Natural killer cell (primary cell): ENCODE results near the gene EEA1. TPM values are rescaled to one million over a fixed set of nuclear protein-coding genes. Genes with fewer than 3 reads are reported as not detected.

Experiments used
- ATAC-seq, 3 donors: fragments of 150-1000 bp in 2 of 3; fragments of 200-7000 bp in 1 of 3; cut with Tn5 transposase; 1 replicate in 1 of 3; 2 replicates in 2 of 3; pipeline ENCODE4 v1.10.0; 2021; ENCODE audit warnings: mild to moderate bottlenecking in 2 of 3, moderate library complexity in 2 of 3
- DNase-seq, 2 donors: peaks; one replicate each; pipeline versions ENCODE4 v3.0.0 to v3.0.0-alpha.2; 2013 to 2021; ENCODE audit warnings: mixed read lengths in 1 of 2
- H3K27ac ChIP-seq: one replicate; pipeline ENCODE4 v1.5.1; 2013; ENCODE audit warnings: mild to moderate bottlenecking, low read length
- H3K27me3 ChIP-seq: one replicate; pipeline ENCODE4 v1.6.1; 2013; ENCODE audit warnings: low read length; ENCODE audit not compliant: control insufficient read depth, insufficient read depth
- H3K36me3 ChIP-seq: one replicate; pipeline ENCODE4 v1.6.1; 2013; ENCODE audit warnings: low read length; ENCODE audit not compliant: control insufficient read depth, insufficient read depth
- H3K4me1 ChIP-seq: one replicate; pipeline ENCODE4 v1.6.1; 2013; ENCODE audit warnings: low read length; ENCODE audit not compliant: control insufficient read depth, insufficient read depth
- H3K4me3 ChIP-seq: one replicate; pipeline ENCODE4 v1.5.1; 2013; ENCODE audit warnings: low read length
- H3K9me3 ChIP-seq: one replicate; pipeline ENCODE4 v1.6.1; 2013; ENCODE audit warnings: low read length; ENCODE audit not compliant: control insufficient read depth, insufficient read depth
- H3K27ac Mint-ChIP-seq, 2 donors: one replicate each; pipeline ENCODE4 v1.8.0; 2022; ENCODE audit warnings: mild to moderate bottlenecking in 2 of 2, mixed read lengths in 2 of 2, moderate library complexity in 1 of 2
- H3K27me3 Mint-ChIP-seq, 2 donors: one replicate each; pipeline ENCODE4 v1.8.0; 2022; ENCODE audit warnings: low read depth in 2 of 2, mixed read lengths in 2 of 2
- H3K36me3 Mint-ChIP-seq: one replicate; pipeline ENCODE4 v1.8.0; 2022; ENCODE audit warnings: mixed read lengths
- H3K4me1 Mint-ChIP-seq, 2 donors: one replicate each; pipeline ENCODE4 v1.8.0; 2022; ENCODE audit warnings: mixed read lengths in 2 of 2
- H3K4me3 Mint-ChIP-seq: one replicate; pipeline ENCODE4 v1.8.0; 2022; ENCODE audit warnings: mild to moderate bottlenecking, moderate library complexity, mixed read lengths
- H3K9me3 Mint-ChIP-seq, 2 donors: one replicate each; pipeline ENCODE4 v1.8.0; 2022; ENCODE audit warnings: mixed read lengths in 2 of 2
- CTCF ChIP-seq: fragments of 200-600 bp; IDR thresholded peaks from one replicate; pipeline ENCODE4 v1.8.0; 2022; ENCODE audit warnings: antibody characterized with exemption
- WGBS: methylation state at CpG from one replicate; pipeline ENCODE4 v1.1.7; 2013; ENCODE audit warnings: missing lambda C conversion rate; ENCODE audit not compliant: insufficient coverage; 5-methylcytosine and 5-hydroxymethylcytosine counted together
- intact Hi-C: fragments of 100-400 bp; cut with micrococcal nuclease; formaldehyde crosslinking; loops from one replicate; pipeline ENCODE4 v1.14.2; 2022
- total RNA-seq, 4 donors: library from RNA; stranded (reverse); fragments of 120-200 nt in 1 of 4; gene quantifications; one replicate each; pipeline versions ENCODE4 v1.2.3 to v1.2.4, GENCODE V29; 2013 to 2022

Gene EEA1
- total RNA-seq, 3 donors from 2014 or later (not counting 1 experiment from before 2014, with no cell fraction given) = 15.0 to 20.0 (median 15.0) TPM

GRCh38 chr12:92769124-92769901 lies 159.8 kb downstream of the EEA1 start:
- DNase-seq (peak in 1 of 2 donors; percentile 7), ATAC-seq (no peak)
- Histone ChIP-seq H3K36me3 (no peaks in the 10 kb centered on the region), H3K9me3 (no peaks in the 10 kb centered on the region), H3K27me3 (no peaks in the 10 kb centered on the region), H3K4me3 (no peak overlapping the region), H3K4me1 (peaks cover 5% of the 10 kb centered on the region), H3K27ac (no peak overlapping the region)
- 20% methylated on average over 4 of the region's 4 CpGs for WGBS
- Mint-ChIP-seq H3K36me3 (no peaks in the 10 kb centered on the region), H3K27ac (peak overlapping the region in 1 of 2 donors; percentile 72), H3K4me3 (no peak overlapping the region), H3K9me3 (no peaks in the 10 kb centered on the region), H3K27me3 (no peaks in the 10 kb centered on the region), H3K4me1 (peaks cover 21 to 25% of the 10 kb centered on the region in 2 donors)
- intact Hi-C loops = no loop called here
- TF ChIP-seq CTCF = no peak

GRCh38 chr12:92765871-92766270 lies 163.2 kb downstream of the EEA1 start:
- Histone ChIP-seq H3K4me1 (peaks cover 5% of the 10 kb centered on the region), H3K27me3 (no peaks in the 10 kb centered on the region), H3K27ac (no peak overlapping the region), H3K4me3 (no peak overlapping the region), H3K36me3 (no peaks in the 10 kb centered on the region), H3K9me3 (no peaks in the 10 kb centered on the region)
- intact Hi-C loops = no loop called here
- Mint-ChIP-seq H3K9me3 (no peaks in the 10 kb centered on the region), H3K27ac (no peak overlapping the region), H3K36me3 (no peaks in the 10 kb centered on the region), H3K4me1 (peaks cover 17 to 21% of the 10 kb centered on the region in 2 donors), H3K4me3 (no peak overlapping the region), H3K27me3 (peaks cover 6 to 7% of the 10 kb centered on the region in 2 donors)
- WGBS = no CpG with 5 or more reads among the region's 1 CpG
- TF ChIP-seq CTCF = no peak
- no peak for DNase-seq
- no peak for ATAC-seq

- intact Hi-C loops = no loop called here
- no peak overlapping the region for H3K4me3 ChIP-seq
- H3K36me3 ChIP-seq = no peaks in the 10 kb centered on the region
- Mint-ChIP-seq H3K27ac (no peak overlapping the region), H3K4me1 (peaks cover 12% of the 10 kb centered on the region in 2 donors), H3K36me3 (no peaks in the 10 kb centered on the region), H3K27me3 (peaks cover 6 to 7% of the 10 kb centered on the region in 2 donors), H3K9me3 (no peaks in the 10 kb centered on the region), H3K4me3 (no peak overlapping the region)
- WGBS = 90% methylated on average over 4 of the region's 5 CpGs
- no peak for TF ChIP-seq CTCF
- H3K27me3 ChIP-seq = no peaks in the 10 kb centered on the region
- no peak overlapping the region for H3K27ac ChIP-seq
- H3K9me3 ChIP-seq = no peaks in the 10 kb centered on the region
- ATAC-seq = no peak
- no peak for DNase-seq
- peaks cover 5% of the 10 kb centered on the region for H3K4me1 ChIP-seq
Measured at GRCh38 chr12:92764831-92765230, 164.3 kb downstream of the EEA1 start.
